Body of pancreas (tissue), 4 donors: Measurements from ENCODE around the gene AP1M1. TPM values are rescaled to one million over a fixed set of nuclear protein-coding genes. Genes with fewer than 3 reads are reported as not detected.

Experiments used
- ATAC-seq: fragments of 150-250 bp; one replicate; pipeline ENCODE4 v1.9.1; 2016
- DNase-seq, 4 donors: peaks; one replicate each; pipeline ENCODE4 v3.0.0-alpha.2; 2019
- H3K27ac ChIP-seq, 4 donors: fragments of 200-600 bp; sonication (generic); 1 replicate in 3 of 4; 2 replicates in 1 of 4; pipeline versions ENCODE4 v1.5.1 to v1.6.1; 2016 to 2019; ENCODE audit warnings: mild to moderate bottlenecking in 1 of 4, mixed read lengths in 1 of 4, moderate library complexity in 1 of 4
- H3K27me3 ChIP-seq, 2 donors: fragments of 200-600 bp; sonication (generic); one replicate each; pipeline ENCODE4 v1.6.0; 2016; ENCODE audit warnings: mild to moderate bottlenecking in 1 of 2
- H3K36me3 ChIP-seq, 2 donors: fragments of 200-600 bp; sonication (generic); replicated peaks in 1 of 2; 2 replicates each; pipeline ENCODE4 v1.5.1; 2016; ENCODE audit warnings: low read depth in 2 of 2; ENCODE audit not compliant: insufficient read depth in 1 of 2
- H3K4me1 ChIP-seq: fragments of 200-600 bp; sonication (generic); one replicate; pipeline ENCODE4 v1.6.0; 2016
- H3K4me3 ChIP-seq, 2 donors: fragments of 200-600 bp; sonication (generic); 1 replicate in 1 of 2; 2 replicates in 1 of 2; pipeline ENCODE4 v1.5.1; 2016 to 2019
- H3K9me3 ChIP-seq, 3 donors: fragments of 200-600 bp; sonication (generic); 1 replicate in 2 of 3; 2 replicates in 1 of 3; pipeline ENCODE4 v1.5.1; 2016
- POLR2A ChIP-seq, 3 donors: fragments of 450-650 bp; IDR thresholded peaks; one replicate each; pipeline ENCODE4 v1.6.1; 2016; ENCODE audit warnings: antibody characterized with exemption in 3 of 3, mild to moderate bottlenecking in 2 of 3
- WGBS, 2 donors: methylation state at CpG; one replicate each; pipeline ENCODE4 v1.1.5; 2017; 5-methylcytosine and 5-hydroxymethylcytosine counted together
- intact Hi-C: fragments of 100-400 bp; cut with DNase I; formaldehyde crosslinking; loops from one replicate; pipeline ENCODE4 v1.15.1; 2023
- total RNA-seq, 2 donors: library from RNA; depleted of rRNA; stranded (reverse); fragments of >200 nt; gene quantifications; one replicate each; pipeline ENCODE4 v1.1.0, GENCODE V29; 2016
- TF ChIP-seq, protein P1 (sequence below), 7 experiments: fragments of 450-650 bp in 4 of 7; fragments of 200-600 bp in 3 of 7; sonication (generic) in 3 of 7; IDR thresholded peaks; one replicate each; pipeline ENCODE4 v1.5.1; 2016 to 2019; ENCODE audit warnings: antibody characterized with exemption in 7 of 7

AP1M1 gene
- total RNA-seq, 2 donors from 2014 or later = 22.3 to 23.1 TPM

DNA sequence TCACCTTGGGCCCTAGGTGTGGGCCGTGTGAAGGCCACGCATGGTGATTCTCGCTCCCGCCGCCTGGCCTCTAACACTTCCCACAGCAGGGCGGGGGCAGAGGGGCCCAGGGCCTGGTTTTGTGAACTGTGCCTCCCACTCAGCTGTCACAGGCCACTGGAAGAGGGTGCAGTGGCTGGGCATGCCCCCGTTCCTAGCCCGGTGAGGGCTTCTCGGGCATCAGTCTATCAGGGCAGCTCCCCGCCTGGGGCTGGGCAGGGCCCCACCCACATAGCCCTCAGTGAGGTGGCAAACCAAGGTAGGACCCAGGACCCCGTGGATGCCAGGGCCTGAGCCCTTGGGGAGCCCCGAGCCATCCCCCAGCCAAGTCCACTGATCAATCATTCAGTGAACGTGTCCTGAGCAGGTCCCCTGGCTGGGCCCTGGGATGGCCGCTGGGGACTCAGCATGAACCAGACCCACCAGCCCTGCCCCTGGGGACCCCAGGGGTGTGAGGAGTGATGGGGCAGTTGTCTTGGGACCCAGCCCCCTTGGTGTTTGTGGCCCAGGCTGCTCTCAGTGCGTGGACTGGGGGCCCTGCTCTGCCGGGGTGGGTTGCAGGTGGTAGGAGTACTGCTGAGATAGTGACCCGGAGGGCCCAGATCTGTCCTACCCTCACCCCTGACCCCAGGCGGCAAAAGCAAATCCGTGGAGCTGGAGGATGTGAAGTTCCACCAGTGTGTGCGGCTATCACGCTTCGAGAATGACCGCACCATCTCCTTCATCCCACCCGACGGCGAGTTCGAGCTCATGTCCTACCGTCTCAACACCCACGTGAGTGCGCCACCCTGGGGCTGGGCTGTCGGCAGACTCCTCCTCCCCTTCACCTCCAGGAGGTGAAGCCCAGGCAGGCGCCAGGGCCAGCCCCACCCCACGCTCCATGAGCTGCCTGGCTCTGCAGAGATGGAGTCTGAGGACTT is 29.4 kb downstream of the AP1M1 start:
- Histone ChIP-seq H3K9me3 (no peaks in the 10 kb centered on the region), H3K36me3 (peaks cover 0 to 12% of the 10 kb centered on the region in 2 donors), H3K27me3 (no peaks in the 10 kb centered on the region), H3K4me1 (no peaks in the 10 kb centered on the region), H3K27ac (no peak overlapping the region), H3K4me3 (no peak overlapping the region)
- TF ChIP-seq, protein P1, sequence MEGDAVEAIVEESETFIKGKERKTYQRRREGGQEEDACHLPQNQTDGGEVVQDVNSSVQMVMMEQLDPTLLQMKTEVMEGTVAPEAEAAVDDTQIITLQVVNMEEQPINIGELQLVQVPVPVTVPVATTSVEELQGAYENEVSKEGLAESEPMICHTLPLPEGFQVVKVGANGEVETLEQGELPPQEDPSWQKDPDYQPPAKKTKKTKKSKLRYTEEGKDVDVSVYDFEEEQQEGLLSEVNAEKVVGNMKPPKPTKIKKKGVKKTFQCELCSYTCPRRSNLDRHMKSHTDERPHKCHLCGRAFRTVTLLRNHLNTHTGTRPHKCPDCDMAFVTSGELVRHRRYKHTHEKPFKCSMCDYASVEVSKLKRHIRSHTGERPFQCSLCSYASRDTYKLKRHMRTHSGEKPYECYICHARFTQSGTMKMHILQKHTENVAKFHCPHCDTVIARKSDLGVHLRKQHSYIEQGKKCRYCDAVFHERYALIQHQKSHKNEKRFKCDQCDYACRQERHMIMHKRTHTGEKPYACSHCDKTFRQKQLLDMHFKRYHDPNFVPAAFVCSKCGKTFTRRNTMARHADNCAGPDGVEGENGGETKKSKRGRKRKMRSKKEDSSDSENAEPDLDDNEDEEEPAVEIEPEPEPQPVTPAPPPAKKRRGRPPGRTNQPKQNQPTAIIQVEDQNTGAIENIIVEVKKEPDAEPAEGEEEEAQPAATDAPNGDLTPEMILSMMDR (IDR thresholded peaks at IDR 0.05) = no peak
- TF ChIP-seq POLR2A (IDR thresholded peaks at IDR 0.05) = no peak
- DNase-seq (no peak), ATAC-seq (no peak)
- intact Hi-C loops = no loop called here
- 83 to 94% methylated on average over 7 to 33 of the region's 33 CpGs for WGBS, 2 donors

DNA sequence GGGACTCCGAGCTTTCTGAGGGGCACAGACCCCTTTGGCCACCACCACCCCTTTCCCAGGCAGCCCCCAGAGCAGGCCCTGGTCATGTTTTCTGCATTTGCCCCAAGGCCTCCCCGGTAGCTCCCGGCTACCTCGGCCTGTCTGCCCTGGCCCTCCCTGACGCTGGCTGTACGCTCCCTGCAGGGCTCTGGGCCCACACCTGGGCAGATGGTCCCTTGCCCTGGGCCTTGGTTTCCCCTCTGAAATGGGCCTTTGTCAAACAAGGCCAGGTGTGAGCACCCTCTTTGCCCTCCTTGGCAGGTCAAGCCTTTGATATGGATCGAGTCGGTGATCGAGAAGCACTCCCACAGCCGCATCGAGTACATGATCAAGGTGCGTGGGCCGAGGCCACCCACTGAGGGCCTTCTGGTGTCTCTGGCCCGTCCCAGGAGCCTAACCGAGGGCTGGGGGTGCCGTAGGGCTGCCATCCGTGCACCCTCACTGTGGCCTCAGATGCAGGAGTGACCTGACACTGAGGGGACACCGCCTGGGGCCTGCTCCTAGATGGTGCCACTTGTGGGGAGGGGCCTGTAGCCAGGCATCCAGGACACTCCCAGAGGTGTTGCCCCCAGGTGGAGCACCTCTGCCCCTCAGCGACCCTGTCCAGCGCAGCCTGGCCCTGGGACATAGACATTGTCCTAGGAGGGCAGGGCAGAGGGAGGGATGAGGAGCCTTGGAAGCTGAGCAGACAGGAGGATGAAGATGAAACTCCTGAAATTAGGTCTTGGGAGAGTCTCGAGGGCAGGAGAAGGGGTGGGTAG is 30.3 kb downstream of the AP1M1 start:
- Histone ChIP-seq H3K27me3 (no peaks in the 10 kb centered on the region), H3K4me3 (no peak overlapping the region), H3K4me1 (no peaks in the 10 kb centered on the region), H3K9me3 (no peaks in the 10 kb centered on the region), H3K27ac (no peak overlapping the region), H3K36me3 (peaks cover 0 to 12% of the 10 kb centered on the region in 2 donors)
- no peak for ATAC-seq
- intact Hi-C loops = no loop called here
- WGBS, 2 donors = 93% methylated on average over 3 to 16 of the region's 21 CpGs
- DNase-seq = no peak
- TF ChIP-seq POLR2A (IDR thresholded peaks at IDR 0.05) = no peak
- TF ChIP-seq, protein P1 (IDR thresholded peaks at IDR 0.05) = no peak

DNA sequence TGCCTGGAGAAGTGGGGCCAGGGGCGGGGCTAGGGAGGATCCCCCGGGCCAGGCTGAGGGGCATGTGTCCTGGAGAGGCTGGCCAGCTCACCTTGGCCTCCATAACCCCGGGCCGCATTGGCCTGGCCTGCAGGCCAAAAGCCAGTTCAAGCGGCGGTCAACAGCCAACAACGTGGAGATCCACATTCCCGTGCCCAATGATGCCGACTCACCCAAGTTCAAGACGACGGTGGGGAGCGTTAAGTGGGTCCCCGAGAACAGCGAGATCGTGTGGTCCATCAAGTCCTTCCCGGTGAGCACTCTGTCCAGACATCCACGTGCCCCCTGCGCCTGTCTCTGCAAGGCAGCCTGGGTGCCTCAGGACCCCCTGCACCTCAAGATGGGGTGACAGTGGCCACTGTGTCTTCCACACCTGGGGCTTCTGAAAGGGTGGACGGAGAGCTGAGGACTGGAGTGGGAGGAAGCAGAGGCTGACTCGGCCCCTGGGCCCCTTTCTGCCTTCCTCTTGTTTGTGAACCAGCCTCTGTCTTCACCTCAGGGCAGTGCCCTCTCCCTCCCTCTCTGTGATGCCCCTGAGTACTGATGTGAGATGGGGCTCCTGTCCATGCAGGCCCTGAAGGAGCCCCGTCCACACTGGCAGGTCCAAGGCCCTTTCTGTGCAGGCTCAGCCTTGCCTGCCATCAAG is 31.1 kb downstream of the AP1M1 start:
- H3K27me3 ChIP-seq = no peaks in the 10 kb centered on the region
- intact Hi-C loops = no loop called here
- DNase-seq = no peak
- no peak for TF ChIP-seq POLR2A (IDR thresholded peaks at IDR 0.05)
- TF ChIP-seq, protein P1 (IDR thresholded peaks at IDR 0.05) = no peak
- ATAC-seq = no peak
- no peaks in the 10 kb centered on the region for H3K4me1 ChIP-seq
- 87 to 90% methylated on average over 15 to 21 of the region's 21 CpGs for WGBS, 2 donors
- H3K36me3 ChIP-seq = peaks cover 0 to 12% of the 10 kb centered on the region in 2 donors
- H3K4me3 ChIP-seq = no peak overlapping the region
- H3K9me3 ChIP-seq = no peaks in the 10 kb centered on the region
- no peak overlapping the region for H3K27ac ChIP-seq

DNA sequence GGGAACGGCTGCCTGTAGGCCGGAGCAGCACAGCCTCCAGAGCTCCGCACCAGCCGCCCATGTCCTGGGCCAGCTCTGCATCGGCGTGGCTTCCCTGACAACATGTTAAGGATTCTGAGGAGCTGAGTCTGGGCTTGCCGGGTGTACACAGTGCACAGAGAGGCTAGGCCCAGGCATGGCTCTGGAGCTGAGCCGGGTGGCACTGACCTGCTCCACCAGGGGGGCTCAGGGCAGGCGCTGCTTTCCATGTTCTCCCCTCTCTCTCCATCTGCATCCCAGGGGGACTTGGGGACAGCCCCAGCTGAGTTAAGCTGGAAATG is 31.6 kb downstream of the AP1M1 start:
- no peaks in the 10 kb centered on the region for H3K9me3 ChIP-seq
- no peak for ATAC-seq
- TF ChIP-seq, protein P1 (IDR thresholded peaks at IDR 0.05) = no peak
- no peak for TF ChIP-seq POLR2A (IDR thresholded peaks at IDR 0.05)
- WGBS, 2 donors = 94 to 100% methylated on average over 2 to 9 of the region's 9 CpGs
- intact Hi-C loops = no loop called here
- DNase-seq = no peak
- peaks cover 0 to 12% of the 10 kb centered on the region in 2 donors for H3K36me3 ChIP-seq
- H3K4me3 ChIP-seq = no peak overlapping the region
- no peaks in the 10 kb centered on the region for H3K4me1 ChIP-seq
- H3K27me3 ChIP-seq = no peaks in the 10 kb centered on the region
- H3K27ac ChIP-seq = no peak overlapping the region
